ENCODE measurements around the gene DTNBP1. TPM values are rescaled to one million over a fixed set of nuclear protein-coding genes. Genes with fewer than 3 reads are reported as not detected.
A peak's percentile ranks its signal among the peaks of the same experiment; 100 is the strongest.

DTNBP1 gene
- total and polyA plus RNA-seq, 5 donors from 2014 or later = 22.4 to 43.1 (median 33.7) TPM

DNA sequence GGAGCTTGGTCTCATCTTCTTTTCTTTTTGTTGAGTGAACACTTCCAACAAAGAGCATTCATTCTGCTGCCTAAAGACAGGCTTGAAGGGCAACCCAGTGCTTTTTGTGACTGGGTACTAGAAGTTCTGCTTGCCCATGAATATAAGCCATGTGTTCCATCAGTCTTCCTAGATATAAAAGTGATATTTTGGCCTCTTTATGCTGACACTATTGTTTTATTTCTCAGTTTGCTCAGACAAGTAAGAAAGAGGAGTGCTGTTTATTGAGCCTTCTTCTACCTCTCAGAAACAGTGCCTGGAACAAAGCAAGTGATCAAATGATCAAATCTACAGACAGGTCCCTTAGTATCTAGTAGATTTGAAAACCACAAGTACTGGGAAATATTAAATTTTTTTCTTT lies 2.4 kb upstream of the DTNBP1 start:
- Histone ChIP-seq H3K4me3 (ENCODE audit: low read depth, low read length) (no peak overlapping the region), H3K27ac (ENCODE audit: insufficient read depth, low read length, poor library complexity, severe bottlenecking) (no peak overlapping the region), H3K9me3 (ENCODE audit: control insufficient read depth in 2 of 2, low read length in 2 of 2) (no peaks in the 10 kb centered on the region), H3K4me1 (ENCODE audit: control insufficient read depth, insufficient read depth, low read length, poor library complexity, severe bottlenecking) (peaks cover 12% of the 10 kb centered on the region), H3K36me3 (ENCODE audit: control insufficient read depth, insufficient read depth, low read length) (no peaks in the 10 kb centered on the region), H3K27me3 (ENCODE audit: control insufficient read depth, insufficient read depth, low read length) (peaks cover 15% of the 10 kb centered on the region)
- ATAC-seq (ENCODE audit: low read depth in 2 of 2) (no peak), DNase-seq (no peak)
- H3K27ac Mint-ChIP-seq = no peak overlapping the region
- H3K36me3 Mint-ChIP-seq = peaks cover 4% of the 10 kb centered on the region
- H3K27me3 Mint-ChIP-seq = peaks cover 18% of the 10 kb centered on the region
- H3K4me1 Mint-ChIP-seq = peaks cover 13 to 29% (median 17%) of the 10 kb centered on the region in 4 donors
- H3K9me3 Mint-ChIP-seq = peaks cover 0 to under 1% (median 0%) of the 10 kb centered on the region in 7 donors
- H3K4me3 Mint-ChIP-seq = peak overlapping the region in 2 of 4 donors; percentile 60 to 64

DNA sequence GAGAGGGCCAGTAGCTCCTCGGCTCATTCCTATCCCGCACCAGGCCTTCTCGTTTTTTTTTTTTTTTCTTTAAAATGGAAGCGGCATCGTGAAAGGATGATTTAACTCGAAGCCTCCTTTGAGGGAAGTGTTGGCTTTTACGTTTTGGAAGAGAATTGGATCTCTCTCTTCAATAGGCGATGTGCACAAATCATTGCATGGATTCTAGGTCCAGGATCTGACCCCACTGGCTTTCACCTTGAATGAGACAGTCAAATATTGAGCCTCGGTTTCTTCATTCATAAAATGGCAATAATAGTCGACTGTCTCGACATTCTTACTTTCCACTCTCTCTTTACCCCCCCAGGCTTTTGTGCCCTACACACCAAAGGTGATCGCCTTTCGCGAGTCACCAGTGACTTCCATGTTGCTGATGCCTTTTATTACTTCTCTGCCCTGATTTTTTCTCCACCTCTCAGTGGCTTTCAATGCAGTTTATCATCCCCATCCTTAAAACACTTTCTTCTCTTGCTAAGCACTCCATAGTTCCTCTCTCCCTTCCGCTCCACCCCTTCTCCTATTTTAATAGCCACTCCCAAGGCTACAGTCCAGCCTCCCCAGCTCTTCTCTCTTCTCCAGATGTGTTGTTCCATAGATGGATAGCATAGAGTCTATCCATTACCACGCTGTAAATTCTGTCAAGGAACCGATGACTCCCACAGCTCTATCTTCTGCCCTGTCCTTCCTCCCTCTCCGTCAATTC lies 473 bp upstream of the DTNBP1 start:
- H3K9me3 Mint-ChIP-seq = no peaks in the 10 kb centered on the region
- peaks cover 4% of the 10 kb centered on the region for H3K36me3 Mint-ChIP-seq
- H3K27ac Mint-ChIP-seq = peak overlapping the region in 2 of 3 donors; percentile 34 to 79
- peaks cover 12% of the 10 kb centered on the region for H3K4me1 ChIP-seq (ENCODE audit: control insufficient read depth, insufficient read depth, low read length, poor library complexity, severe bottlenecking)
- H3K36me3 ChIP-seq (ENCODE audit: control insufficient read depth, insufficient read depth, low read length) = no peaks in the 10 kb centered on the region
- no peak for ATAC-seq (ENCODE audit: low read depth in 2 of 2)
- H3K27me3 Mint-ChIP-seq = peaks cover 6% of the 10 kb centered on the region
- peak overlapping the region; percentile 67 for H3K4me3 ChIP-seq (ENCODE audit: low read depth, low read length)
- no peak for DNase-seq
- H3K4me3 Mint-ChIP-seq = peak overlapping the region; percentile 80 to 91 (median 88)
- H3K27me3 ChIP-seq (ENCODE audit: control insufficient read depth, insufficient read depth, low read length) = peaks cover 4% of the 10 kb centered on the region
- H3K4me1 Mint-ChIP-seq = peaks cover 13 to 37% (median 23%) of the 10 kb centered on the region in 4 donors
- no peaks in the 10 kb centered on the region for H3K9me3 ChIP-seq (ENCODE audit: control insufficient read depth in 2 of 2, low read length in 2 of 2)
- peak overlapping the region; percentile 70 for H3K27ac ChIP-seq (ENCODE audit: insufficient read depth, low read length, poor library complexity, severe bottlenecking)

DNA sequence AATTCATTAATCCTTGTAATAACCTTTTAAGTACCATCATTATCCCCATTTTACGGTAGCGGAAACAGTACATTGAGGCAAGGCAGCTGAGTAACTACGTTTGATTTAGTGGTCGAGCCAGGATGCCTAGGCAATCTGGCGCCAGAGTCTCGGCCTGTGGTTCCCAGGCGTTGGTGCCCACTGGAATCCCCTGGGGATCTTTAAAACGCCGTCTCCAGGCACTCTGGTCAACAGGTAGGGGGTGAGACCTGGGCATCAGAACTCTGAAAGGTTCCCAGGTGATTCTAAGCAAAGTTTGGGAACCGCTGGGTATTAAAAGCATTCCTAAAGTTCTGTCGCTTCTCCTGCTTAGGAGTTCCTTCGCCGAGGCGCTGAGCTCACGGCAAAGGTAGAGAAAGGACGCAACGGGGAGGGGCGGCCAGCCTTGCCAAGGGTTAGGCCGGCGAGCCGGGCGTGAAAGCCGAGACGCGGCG lies 939 bp downstream of the DTNBP1 start:
- H3K4me1 ChIP-seq (ENCODE audit: control insufficient read depth, insufficient read depth, low read length, poor library complexity, severe bottlenecking) = peaks cover 12% of the 10 kb centered on the region
- H3K9me3 ChIP-seq (ENCODE audit: control insufficient read depth in 2 of 2, low read length in 2 of 2) = no peaks in the 10 kb centered on the region
- Mint-ChIP-seq H3K27ac (peak overlapping the region; percentile 43 to 89 (median 60)), H3K4me3 (peak overlapping the region; percentile 88 to 94 (median 90)), H3K36me3 (peaks cover 4% of the 10 kb centered on the region), H3K27me3 (no peaks in the 10 kb centered on the region), H3K9me3 (no peaks in the 10 kb centered on the region), H3K4me1 (peaks cover 16 to 49% (median 34%) of the 10 kb centered on the region in 4 donors)
- H3K27ac ChIP-seq (ENCODE audit: insufficient read depth, low read length, poor library complexity, severe bottlenecking) = peak overlapping the region; percentile 49
- H3K27me3 ChIP-seq (ENCODE audit: control insufficient read depth, insufficient read depth, low read length) = peaks cover 4% of the 10 kb centered on the region
- no peaks in the 10 kb centered on the region for H3K36me3 ChIP-seq (ENCODE audit: control insufficient read depth, insufficient read depth, low read length)
- DNase-seq = no peak
- H3K4me3 ChIP-seq (ENCODE audit: low read depth, low read length) = peak overlapping the region; percentile 77
- no peak for ATAC-seq (ENCODE audit: low read depth in 2 of 2)

DNA sequence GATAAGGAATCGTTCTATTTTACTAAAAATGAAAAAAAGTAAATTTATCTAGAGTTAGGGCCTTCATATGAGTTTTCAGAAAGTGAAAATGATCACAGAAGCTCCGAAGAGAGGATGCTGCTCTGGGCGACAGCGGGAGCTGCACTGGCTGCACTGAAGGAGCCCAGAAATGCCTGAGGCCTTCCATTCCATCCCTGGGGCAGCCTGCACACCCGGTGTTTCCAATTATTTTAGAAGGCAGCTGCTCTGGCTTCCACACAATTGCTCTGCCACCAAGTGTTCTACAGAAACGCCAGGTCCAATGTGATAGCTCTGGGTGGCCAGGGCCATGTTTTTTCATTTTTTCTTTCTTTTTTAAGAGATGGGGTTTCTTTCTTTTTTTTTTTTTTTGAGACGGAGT lies 3.6 kb downstream of the DTNBP1 start:
- no peak for ATAC-seq (ENCODE audit: low read depth in 2 of 2)
- Histone ChIP-seq H3K9me3 (ENCODE audit: control insufficient read depth in 2 of 2, low read length in 2 of 2) (no peaks in the 10 kb centered on the region), H3K27me3 (ENCODE audit: control insufficient read depth, insufficient read depth, low read length) (no peaks in the 10 kb centered on the region), H3K27ac (ENCODE audit: insufficient read depth, low read length, poor library complexity, severe bottlenecking) (no peak overlapping the region), H3K4me3 (ENCODE audit: low read depth, low read length) (no peak overlapping the region), H3K4me1 (ENCODE audit: control insufficient read depth, insufficient read depth, low read length, poor library complexity, severe bottlenecking) (peaks cover 12% of the 10 kb centered on the region), H3K36me3 (ENCODE audit: control insufficient read depth, insufficient read depth, low read length) (no peaks in the 10 kb centered on the region)
- peak overlapping the region in 2 of 4 donors; percentile 18 to 44 for H3K4me3 Mint-ChIP-seq
- no peaks in the 10 kb centered on the region for H3K9me3 Mint-ChIP-seq
- H3K4me1 Mint-ChIP-seq = peaks cover 25 to 59% (median 49%) of the 10 kb centered on the region in 4 donors
- no peaks in the 10 kb centered on the region for H3K27me3 Mint-ChIP-seq
- peaks cover 4% of the 10 kb centered on the region for H3K36me3 Mint-ChIP-seq
- H3K27ac Mint-ChIP-seq = peak overlapping the region in 1 of 3 donors; percentile 57
- DNase-seq = no peak

DNA sequence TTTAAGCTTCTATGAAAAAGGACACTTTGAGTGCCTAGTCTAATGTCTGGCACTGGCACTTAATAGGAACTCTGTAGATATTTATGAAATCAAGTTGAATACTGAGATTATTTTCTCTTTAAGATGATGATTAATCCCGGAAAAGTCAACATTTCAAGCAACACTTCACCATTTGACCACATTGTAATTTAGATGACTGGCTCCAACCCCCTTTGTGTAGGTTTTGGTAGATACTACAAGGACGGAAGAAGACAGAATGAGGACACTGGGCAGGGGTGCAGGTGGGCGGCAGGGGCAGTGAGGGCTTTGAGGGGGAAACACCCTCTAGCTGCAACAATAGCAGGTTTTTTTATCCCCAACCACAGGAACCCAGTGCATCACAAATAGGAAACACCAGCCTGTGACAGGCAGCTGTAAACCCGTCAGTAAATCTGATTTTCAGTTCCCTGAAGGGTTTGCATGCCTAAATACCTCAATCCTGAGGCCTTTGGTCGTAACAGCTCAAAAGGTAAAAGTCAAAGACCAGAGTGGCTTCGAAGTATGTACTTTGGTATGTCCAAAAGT lies 4.6 kb downstream of the DTNBP1 start:
- H3K27me3 Mint-ChIP-seq = no peaks in the 10 kb centered on the region
- no peak for ATAC-seq (ENCODE audit: low read depth in 2 of 2)
- H3K27ac Mint-ChIP-seq = peak overlapping the region in 1 of 3 donors; percentile 39
- no peaks in the 10 kb centered on the region for H3K27me3 ChIP-seq (ENCODE audit: control insufficient read depth, insufficient read depth, low read length)
- H3K4me1 Mint-ChIP-seq = peaks cover 22 to 61% (median 49%) of the 10 kb centered on the region in 4 donors
- H3K4me3 Mint-ChIP-seq = peak overlapping the region in 2 of 4 donors; percentile 58 to 76
- H3K27ac ChIP-seq (ENCODE audit: insufficient read depth, low read length, poor library complexity, severe bottlenecking) = no peak overlapping the region
- no peaks in the 10 kb centered on the region for H3K9me3 Mint-ChIP-seq
- H3K4me3 ChIP-seq (ENCODE audit: low read depth, low read length) = no peak overlapping the region
- H3K36me3 Mint-ChIP-seq = peaks cover 4% of the 10 kb centered on the region
- no peaks in the 10 kb centered on the region for H3K36me3 ChIP-seq (ENCODE audit: control insufficient read depth, insufficient read depth, low read length)
- DNase-seq = no peak
- peaks cover 9% of the 10 kb centered on the region for H3K4me1 ChIP-seq (ENCODE audit: control insufficient read depth, insufficient read depth, low read length, poor library complexity, severe bottlenecking)
- no peaks in the 10 kb centered on the region for H3K9me3 ChIP-seq (ENCODE audit: control insufficient read depth in 2 of 2, low read length in 2 of 2)

DNA sequence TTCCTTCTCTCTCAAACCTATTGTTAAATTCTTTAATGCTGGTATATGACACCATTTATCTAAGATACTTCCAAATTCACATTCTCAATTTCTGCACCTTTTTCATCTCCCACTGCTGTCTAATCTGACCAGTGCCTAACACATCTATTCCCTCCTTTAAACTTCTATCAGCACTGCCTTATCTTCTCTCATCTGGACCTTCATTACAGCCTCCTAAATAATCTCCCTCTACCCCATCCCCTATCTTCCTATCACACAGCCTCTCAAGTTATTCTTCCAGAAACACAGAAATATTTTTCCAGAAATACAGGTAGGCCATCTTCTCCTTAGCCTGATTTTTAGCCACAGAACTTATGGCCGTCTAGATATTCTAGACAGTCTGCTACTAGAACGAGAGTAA lies 5.5 kb downstream of the DTNBP1 start:
- H3K27ac Mint-ChIP-seq = no peak overlapping the region
- no peaks in the 10 kb centered on the region for H3K27me3 Mint-ChIP-seq
- H3K9me3 ChIP-seq (ENCODE audit: control insufficient read depth in 2 of 2, low read length in 2 of 2) = no peaks in the 10 kb centered on the region
- H3K9me3 Mint-ChIP-seq = no peaks in the 10 kb centered on the region
- H3K27ac ChIP-seq (ENCODE audit: insufficient read depth, low read length, poor library complexity, severe bottlenecking) = no peak overlapping the region
- ATAC-seq (ENCODE audit: low read depth in 2 of 2) (no peak), DNase-seq (no peak)
- no peaks in the 10 kb centered on the region for H3K36me3 ChIP-seq (ENCODE audit: control insufficient read depth, insufficient read depth, low read length)
- H3K4me1 ChIP-seq (ENCODE audit: control insufficient read depth, insufficient read depth, low read length, poor library complexity, severe bottlenecking) = peaks cover 10% of the 10 kb centered on the region
- peaks cover 21 to 65% (median 53%) of the 10 kb centered on the region in 4 donors for H3K4me1 Mint-ChIP-seq
- peaks cover 4% of the 10 kb centered on the region for H3K36me3 Mint-ChIP-seq
- H3K27me3 ChIP-seq (ENCODE audit: control insufficient read depth, insufficient read depth, low read length) = no peaks in the 10 kb centered on the region
- peak overlapping the region in 1 of 4 donors; percentile 14 for H3K4me3 Mint-ChIP-seq
- H3K4me3 ChIP-seq (ENCODE audit: low read depth, low read length) = no peak overlapping the region

DNA sequence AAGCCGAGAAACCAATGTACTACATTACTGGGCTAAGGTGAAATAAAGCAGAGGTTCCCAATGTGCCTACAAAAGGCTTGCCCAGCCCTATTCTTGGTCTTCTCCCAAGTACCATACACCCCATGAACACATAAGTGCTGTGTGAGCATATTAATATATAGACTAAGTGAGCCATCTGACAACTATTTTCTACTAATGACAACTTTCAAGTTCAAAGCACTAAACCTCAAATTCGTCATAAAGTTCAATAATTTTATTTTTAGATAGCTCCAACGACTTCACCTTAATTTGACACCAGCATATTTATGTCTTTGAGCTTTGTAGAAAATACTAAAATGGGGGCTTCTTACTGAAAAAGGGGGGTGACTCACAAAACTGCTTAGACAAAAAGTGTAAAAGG lies 6.7 kb downstream of the DTNBP1 start:
- Mint-ChIP-seq H3K9me3 (no peaks in the 10 kb centered on the region), H3K4me3 (no peak overlapping the region), H3K27me3 (no peaks in the 10 kb centered on the region), H3K27ac (no peak overlapping the region), H3K4me1 (peaks cover 21 to 65% (median 47%) of the 10 kb centered on the region in 4 donors), H3K36me3 (peaks cover 4% of the 10 kb centered on the region)
- Histone ChIP-seq H3K36me3 (ENCODE audit: control insufficient read depth, insufficient read depth, low read length) (peaks cover 2% of the 10 kb centered on the region), H3K4me3 (ENCODE audit: low read depth, low read length) (no peak overlapping the region), H3K9me3 (ENCODE audit: control insufficient read depth in 2 of 2, low read length in 2 of 2) (no peaks in the 10 kb centered on the region), H3K27me3 (ENCODE audit: control insufficient read depth, insufficient read depth, low read length) (no peaks in the 10 kb centered on the region), H3K27ac (ENCODE audit: insufficient read depth, low read length, poor library complexity, severe bottlenecking) (no peak overlapping the region), H3K4me1 (ENCODE audit: control insufficient read depth, insufficient read depth, low read length, poor library complexity, severe bottlenecking) (peaks cover 4% of the 10 kb centered on the region)
- DNase-seq (no peak), ATAC-seq (ENCODE audit: low read depth in 2 of 2) (no peak)

Measured in CD4-positive, CD25-positive, alpha-beta regulatory T cell (primary cell).